Epithelial cell of proximal tubule (primary cell): ENCODE measurements around the gene PHLDA2. TPM values are rescaled to one million over a fixed set of nuclear protein-coding genes. Genes with fewer than 3 reads are reported as not detected.

Experiments
- DNase-seq: peaks from one replicate; pipeline ENCODE4 v3.0.0-alpha.2; 2011; ENCODE audit warnings: low read depth
- H3K4me3 ChIP-seq: 2 replicates; pipeline ENCODE4 v1.5.1; 2011; ENCODE audit warnings: low read depth, mild to moderate bottlenecking, low read length
- total RNA-seq: library from RNA; depleted of rRNA; stranded (reverse); fragments of >200 nt; gene quantifications from 2 replicates; pipeline ENCODE4 v1.2.3, GENCODE V29; 2015
- TF ChIP-seq, protein P1 (sequence below): conservative IDR thresholded peaks from 2 replicates; pipeline ENCODE4 v1.5.1; 2012; ENCODE audit warnings: low read depth, mild to moderate bottlenecking, low read length

The PHLDA2 gene
- total RNA-seq, 1 donor from 2014 or later = 63.1 TPM

- TF ChIP-seq, protein P1, sequence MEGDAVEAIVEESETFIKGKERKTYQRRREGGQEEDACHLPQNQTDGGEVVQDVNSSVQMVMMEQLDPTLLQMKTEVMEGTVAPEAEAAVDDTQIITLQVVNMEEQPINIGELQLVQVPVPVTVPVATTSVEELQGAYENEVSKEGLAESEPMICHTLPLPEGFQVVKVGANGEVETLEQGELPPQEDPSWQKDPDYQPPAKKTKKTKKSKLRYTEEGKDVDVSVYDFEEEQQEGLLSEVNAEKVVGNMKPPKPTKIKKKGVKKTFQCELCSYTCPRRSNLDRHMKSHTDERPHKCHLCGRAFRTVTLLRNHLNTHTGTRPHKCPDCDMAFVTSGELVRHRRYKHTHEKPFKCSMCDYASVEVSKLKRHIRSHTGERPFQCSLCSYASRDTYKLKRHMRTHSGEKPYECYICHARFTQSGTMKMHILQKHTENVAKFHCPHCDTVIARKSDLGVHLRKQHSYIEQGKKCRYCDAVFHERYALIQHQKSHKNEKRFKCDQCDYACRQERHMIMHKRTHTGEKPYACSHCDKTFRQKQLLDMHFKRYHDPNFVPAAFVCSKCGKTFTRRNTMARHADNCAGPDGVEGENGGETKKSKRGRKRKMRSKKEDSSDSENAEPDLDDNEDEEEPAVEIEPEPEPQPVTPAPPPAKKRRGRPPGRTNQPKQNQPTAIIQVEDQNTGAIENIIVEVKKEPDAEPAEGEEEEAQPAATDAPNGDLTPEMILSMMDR = peak; percentile 97
- no peak for DNase-seq
- no peak overlapping the region for H3K4me3 ChIP-seq
These were observed 40.8 kb downstream of the PHLDA2 start for GRCh38 chr11:2888266-2888968.

DNA sequence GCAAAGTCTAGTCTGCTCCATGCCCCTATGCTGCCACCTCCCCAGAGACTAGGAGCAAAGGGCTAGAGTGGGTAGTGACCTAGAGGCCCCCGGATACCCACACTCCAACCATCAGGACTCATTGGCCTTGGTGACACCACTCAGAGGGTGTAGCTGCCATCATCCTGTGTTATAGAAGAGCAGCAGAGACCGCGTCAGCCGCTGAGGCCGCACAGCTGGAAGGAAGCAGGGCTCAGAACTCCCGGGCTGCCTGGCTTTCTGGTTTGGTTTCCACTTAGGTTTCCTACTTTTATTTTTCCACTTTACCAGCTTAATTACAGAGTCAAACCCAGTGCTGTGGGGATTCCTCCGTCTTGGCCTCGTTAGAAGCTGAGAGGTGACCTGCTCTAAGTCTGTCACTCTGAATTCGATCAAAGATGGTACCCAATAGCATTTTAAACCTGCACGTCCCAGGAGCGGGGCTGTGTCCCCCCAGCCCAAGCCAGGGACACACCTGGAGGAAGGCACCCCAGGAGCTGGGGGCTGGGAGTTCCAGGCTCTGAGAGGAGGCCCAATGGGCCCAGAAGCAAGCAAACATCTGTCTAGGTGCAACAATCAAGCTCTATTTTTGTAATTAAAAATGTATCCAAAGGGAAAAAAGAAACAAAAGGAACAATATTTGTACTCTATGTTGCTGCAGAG, 41.6 kb downstream of the PHLDA2 start:
- TF ChIP-seq, protein P1 = no peak
- no peak for DNase-seq

DNA sequence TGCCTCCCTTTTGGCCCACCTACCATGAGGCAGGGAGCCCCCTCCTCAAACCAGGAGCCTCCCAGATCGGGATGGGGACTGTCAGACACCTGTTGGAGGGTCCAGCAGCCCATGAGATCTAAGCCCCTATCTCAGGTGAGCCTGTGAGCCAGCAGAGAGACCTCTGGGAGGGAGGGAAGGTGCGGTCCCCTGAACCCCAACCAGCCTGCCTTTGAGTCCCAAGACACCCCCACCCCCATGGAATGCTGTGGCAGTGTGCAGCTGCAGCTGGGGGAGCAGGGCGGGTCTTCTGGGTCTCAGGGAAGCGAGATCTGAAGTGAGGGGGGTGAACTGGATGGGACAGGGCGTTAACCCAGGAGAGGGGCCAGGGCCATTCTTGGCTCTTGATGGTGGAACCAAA, 42.3 kb downstream of the PHLDA2 start:
- TF ChIP-seq, protein P1 = no peak
- H3K4me3 ChIP-seq = no peak overlapping the region
- DNase-seq = no peak

More for the DNA sequence above, 41.6 kb downstream of the PHLDA2 start:
- no peak overlapping the region for H3K4me3 ChIP-seq

DNA sequence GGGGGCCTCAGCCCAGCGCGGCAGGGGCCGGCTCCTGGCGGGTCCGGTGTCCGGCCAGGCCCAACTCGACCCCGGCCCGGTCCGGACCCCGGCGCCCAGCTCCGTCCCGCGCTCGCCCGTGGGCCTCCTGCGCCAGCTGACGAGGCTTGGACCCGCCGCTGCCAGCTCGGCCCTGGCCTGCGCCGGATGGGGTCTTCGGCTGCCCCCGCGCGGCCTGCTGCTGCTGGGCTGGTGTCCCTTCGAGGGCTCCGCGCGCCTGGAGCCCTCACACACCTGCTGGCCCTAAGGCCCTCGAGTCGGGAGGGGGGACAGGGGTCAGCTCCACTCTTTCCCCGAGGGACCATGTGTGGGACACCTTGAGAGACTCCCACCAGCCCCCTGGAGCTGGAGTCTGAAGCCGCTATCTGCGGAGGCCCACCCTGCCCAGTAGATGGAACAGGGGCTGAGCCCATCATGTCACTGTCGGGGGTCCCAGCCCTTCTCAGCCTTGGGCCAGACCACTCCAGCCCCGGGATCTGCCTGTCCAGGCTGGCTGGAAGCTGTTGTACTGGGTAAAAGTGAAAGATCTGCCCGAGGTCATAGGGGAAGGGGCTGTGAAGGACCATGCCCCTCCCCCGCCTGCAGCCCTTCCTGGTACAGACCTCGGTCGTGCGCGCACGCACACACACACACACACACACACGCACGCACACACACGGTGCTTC, 42.9 kb downstream of the PHLDA2 start:
- peak overlapping the region; percentile 19 for H3K4me3 ChIP-seq
- TF ChIP-seq, protein P1 = peak; percentile 4
- no peak for DNase-seq

DNA sequence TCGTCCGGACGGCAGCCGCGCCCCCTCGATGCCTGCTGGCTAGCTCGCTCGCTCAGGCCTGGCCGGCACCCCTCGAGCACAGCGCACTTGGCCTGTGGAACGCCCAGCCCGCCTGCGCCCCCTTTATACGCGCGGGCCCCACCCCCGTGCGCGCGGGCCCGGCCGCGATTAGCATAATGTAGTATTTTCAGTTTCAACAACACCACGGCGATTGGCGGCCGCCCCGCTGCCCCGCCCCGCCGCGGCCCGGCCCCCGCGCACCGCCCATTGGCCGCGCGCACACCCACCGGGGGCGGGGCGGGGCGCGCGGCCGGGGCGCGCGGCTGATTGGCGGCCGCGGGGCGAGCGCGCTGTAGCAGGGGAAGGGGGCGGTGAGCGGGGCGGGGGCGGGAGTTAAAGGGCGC, 43.5 kb downstream of the PHLDA2 start, which contains the start of gene CDKN1C:
CDKN1C (minus strand) TSS at position 98 of the 404 bp plus-strand sequence. CDS start 319 bp downstream, outside the sequence.
- TF ChIP-seq, protein P1 = no peak
- no peak for DNase-seq
- H3K4me3 ChIP-seq = peak within 1 kb of the TSS; percentile 63

DNA sequence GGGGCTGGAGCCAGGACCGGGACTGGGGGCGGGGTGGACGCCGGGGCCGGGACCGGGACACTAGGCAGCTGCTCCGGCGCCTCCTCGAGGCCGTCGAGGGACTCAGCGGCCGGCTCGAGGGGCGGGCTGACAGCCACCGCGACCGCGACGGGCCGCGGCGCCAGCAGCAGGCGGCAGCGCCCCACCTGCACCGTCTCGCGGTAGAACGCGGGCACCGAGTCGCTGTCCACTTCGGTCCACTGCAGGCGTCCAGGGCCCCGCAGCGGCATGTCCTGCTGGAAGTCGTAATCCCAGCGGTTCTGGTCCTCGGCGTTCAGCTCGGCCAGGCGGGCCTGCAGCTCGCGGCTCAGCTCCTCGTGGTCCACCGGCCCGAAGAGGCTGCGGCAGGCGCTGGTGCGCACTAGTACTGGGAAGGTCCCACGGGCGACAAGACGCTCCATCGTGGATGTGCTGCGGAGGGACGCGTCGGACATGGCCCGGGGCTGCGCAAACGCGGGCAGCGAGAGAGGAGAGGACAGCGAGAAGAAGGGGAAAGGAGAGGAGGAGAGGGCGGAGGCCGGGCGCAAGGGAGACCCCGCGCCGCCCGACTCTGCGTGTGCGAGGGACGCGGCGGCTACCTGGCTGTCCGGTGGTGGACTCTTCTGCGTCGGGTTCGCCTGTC, 44.1 kb downstream of the PHLDA2 start:
- no peak for DNase-seq
- H3K4me3 ChIP-seq = peak overlapping the region; percentile 60
- TF ChIP-seq, protein P1 = no peak
